T-helper 22 cell (primary cell): Measurements from ENCODE around the gene TMEM145.
"Not testable (repeated sequence)": the region's sequence is repeated elsewhere in the genome, so short reads cannot be mapped to it uniquely, and the experiment has no call there.

Source experiments
- DNase-seq: peaks from one replicate; pipeline ENCODE4 v3.0.0-alpha.2; 2020; ENCODE audit warnings: low read depth

The TMEM145 gene

GRCh38 chr19:42316223-42317211 lies 3.4 kb downstream of the TMEM145 start:
- DNase-seq, result no peak

GRCh38 chr19:42317535-42317934 lies 4.4 kb downstream of the TMEM145 start:
- no peak for DNase-seq

- no peak for DNase-seq
Observed at GRCh38 chr19:42322305-42322704, 9.2 kb downstream of the TMEM145 start.

- no peak for DNase-seq
Observed at GRCh38 chr19:42323473-42323851, 10.4 kb downstream of the TMEM145 start.

GRCh38 chr19:42323852-42324654 lies 10.9 kb downstream of the TMEM145 start:
- DNase-seq, result no peak

- no peak for DNase-seq
Observed at GRCh38 chr19:42324655-42325307, 11.7 kb downstream of the TMEM145 start.

GRCh38 chr19:42325308-42325895 lies 12.3 kb downstream of the TMEM145 start, which contains the start of gene MEGF8:
Gene MEGF8 (plus strand): TSS chr19:42325635. CDS start chr19:42326244, 609 bp downstream.
- peak; percentile 94 for DNase-seq

GRCh38 chr19:42325896-42326771 lies 13.0 kb downstream of the TMEM145 start:
- DNase-seq, result no peak

GRCh38 chr19:42326969-42327368 lies 13.9 kb downstream of the TMEM145 start:
- no peak for DNase-seq

GRCh38 chr19:42327381-42327780 lies 14.3 kb downstream of the TMEM145 start:
- DNase-seq, result no peak

- no peak for DNase-seq
Observed at GRCh38 chr19:42328106-42328505, 15.0 kb downstream of the TMEM145 start.

GRCh38 chr19:42328854-42329253 lies 15.7 kb downstream of the TMEM145 start:
- no peak for DNase-seq

- no peak for DNase-seq
Observed at GRCh38 chr19:42330241-42330711, 17.2 kb downstream of the TMEM145 start.

GRCh38 chr19:42331333-42331732 lies 18.2 kb downstream of the TMEM145 start:
- DNase-seq, result not testable (repeated sequence)

- DNase-seq, result no peak
Observed at GRCh38 chr19:42332059-42332458, 18.9 kb downstream of the TMEM145 start.

GRCh38 chr19:42333018-42333417 lies 19.9 kb downstream of the TMEM145 start:
- no peak for DNase-seq

GRCh38 chr19:42333975-42334696 lies 21.0 kb downstream of the TMEM145 start:
- DNase-seq, result no peak

- DNase-seq, result no peak
Observed at GRCh38 chr19:42334697-42335373, 21.7 kb downstream of the TMEM145 start.

GRCh38 chr19:42335374-42335936 lies 22.3 kb downstream of the TMEM145 start:
- no peak for DNase-seq
